Cardiac fibroblast (primary cell): Measurements from ENCODE around the gene TRAF3.

ENCODE experiments used
- DNase-seq, 2 donors: peaks; one replicate each; pipeline versions ENCODE4 v3.0.0 to v3.0.0-alpha.2; 2010; ENCODE audit warnings: low read depth in 2 of 2
- H3K4me3 ChIP-seq, 2 donors: replicated peaks in 1 of 2; 1 replicate in 1 of 2; 2 replicates in 1 of 2; pipeline ENCODE4 v1.5.1; 2011; ENCODE audit warnings: low read depth in 2 of 2, low read length in 2 of 2, mild to moderate bottlenecking in 2 of 2, moderate library complexity in 1 of 2
- TF ChIP-seq, protein P1 (sequence below): IDR thresholded peaks from one replicate; pipeline ENCODE4 v1.5.1; 2011; ENCODE audit warnings: low read depth, mild to moderate bottlenecking, low read length, inconsistent platforms

The TRAF3 gene, protein sequence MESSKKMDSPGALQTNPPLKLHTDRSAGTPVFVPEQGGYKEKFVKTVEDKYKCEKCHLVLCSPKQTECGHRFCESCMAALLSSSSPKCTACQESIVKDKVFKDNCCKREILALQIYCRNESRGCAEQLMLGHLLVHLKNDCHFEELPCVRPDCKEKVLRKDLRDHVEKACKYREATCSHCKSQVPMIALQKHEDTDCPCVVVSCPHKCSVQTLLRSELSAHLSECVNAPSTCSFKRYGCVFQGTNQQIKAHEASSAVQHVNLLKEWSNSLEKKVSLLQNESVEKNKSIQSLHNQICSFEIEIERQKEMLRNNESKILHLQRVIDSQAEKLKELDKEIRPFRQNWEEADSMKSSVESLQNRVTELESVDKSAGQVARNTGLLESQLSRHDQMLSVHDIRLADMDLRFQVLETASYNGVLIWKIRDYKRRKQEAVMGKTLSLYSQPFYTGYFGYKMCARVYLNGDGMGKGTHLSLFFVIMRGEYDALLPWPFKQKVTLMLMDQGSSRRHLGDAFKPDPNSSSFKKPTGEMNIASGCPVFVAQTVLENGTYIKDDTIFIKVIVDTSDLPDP

DNA sequence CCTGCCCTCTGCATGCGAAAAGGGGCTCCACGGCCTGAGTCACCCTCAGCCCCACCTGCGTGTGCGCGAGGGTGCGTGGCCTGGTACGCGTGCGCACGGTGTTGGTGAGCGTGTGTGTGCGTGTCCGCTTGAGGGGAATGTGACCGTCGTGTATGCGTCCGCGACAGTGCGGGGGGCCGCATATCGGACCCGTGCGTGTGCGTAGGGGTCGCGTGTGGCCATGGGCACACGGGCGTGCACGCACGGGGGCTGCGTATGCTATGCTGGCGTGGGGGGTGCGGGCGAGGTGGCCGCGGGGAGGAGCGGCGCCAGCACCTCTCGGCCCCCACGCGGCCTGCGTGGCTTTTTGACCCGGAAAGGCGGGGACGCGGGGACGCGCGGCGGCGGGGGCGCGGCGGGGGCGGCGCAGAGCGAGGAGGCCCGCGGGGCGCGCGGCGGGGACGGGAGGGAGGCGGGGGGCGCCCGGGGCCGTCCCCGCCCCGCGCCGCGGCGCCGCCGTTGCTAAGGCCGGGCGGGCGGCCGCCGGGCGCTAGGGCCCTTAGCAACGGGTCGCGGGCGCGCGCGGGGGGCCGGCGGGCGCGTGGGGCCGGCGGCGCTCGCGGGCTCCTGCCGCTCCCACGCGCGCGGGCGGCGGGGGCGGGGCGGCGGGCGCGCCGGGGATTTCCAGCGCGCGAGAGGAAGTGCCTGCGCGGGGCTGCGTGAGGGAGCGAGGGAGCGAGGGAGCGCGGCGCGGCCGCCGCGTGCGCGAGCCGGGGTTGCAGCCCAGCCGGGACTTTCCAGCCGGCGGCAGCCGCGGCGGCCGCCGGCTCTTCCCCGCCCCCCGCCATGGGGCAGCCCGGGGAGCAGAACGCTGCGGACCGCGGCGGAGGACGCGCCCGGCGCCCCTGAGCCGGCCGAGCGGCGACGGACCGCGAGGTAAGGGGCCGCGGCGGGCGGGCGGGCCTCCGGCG, at the start of gene TRAF3:
Gene TRAF3, plus strand, starts transcription at position 689 of the 950 bp plus-strand sequence. CDS start 92,753 bp downstream, outside the sequence.
- peak within 1 kb of the TSS; percentile 53 to 54 for H3K4me3 ChIP-seq
- DNase-seq = peak; percentile 68 to 78
- TF ChIP-seq, protein P1, sequence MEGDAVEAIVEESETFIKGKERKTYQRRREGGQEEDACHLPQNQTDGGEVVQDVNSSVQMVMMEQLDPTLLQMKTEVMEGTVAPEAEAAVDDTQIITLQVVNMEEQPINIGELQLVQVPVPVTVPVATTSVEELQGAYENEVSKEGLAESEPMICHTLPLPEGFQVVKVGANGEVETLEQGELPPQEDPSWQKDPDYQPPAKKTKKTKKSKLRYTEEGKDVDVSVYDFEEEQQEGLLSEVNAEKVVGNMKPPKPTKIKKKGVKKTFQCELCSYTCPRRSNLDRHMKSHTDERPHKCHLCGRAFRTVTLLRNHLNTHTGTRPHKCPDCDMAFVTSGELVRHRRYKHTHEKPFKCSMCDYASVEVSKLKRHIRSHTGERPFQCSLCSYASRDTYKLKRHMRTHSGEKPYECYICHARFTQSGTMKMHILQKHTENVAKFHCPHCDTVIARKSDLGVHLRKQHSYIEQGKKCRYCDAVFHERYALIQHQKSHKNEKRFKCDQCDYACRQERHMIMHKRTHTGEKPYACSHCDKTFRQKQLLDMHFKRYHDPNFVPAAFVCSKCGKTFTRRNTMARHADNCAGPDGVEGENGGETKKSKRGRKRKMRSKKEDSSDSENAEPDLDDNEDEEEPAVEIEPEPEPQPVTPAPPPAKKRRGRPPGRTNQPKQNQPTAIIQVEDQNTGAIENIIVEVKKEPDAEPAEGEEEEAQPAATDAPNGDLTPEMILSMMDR = no peak

DNA sequence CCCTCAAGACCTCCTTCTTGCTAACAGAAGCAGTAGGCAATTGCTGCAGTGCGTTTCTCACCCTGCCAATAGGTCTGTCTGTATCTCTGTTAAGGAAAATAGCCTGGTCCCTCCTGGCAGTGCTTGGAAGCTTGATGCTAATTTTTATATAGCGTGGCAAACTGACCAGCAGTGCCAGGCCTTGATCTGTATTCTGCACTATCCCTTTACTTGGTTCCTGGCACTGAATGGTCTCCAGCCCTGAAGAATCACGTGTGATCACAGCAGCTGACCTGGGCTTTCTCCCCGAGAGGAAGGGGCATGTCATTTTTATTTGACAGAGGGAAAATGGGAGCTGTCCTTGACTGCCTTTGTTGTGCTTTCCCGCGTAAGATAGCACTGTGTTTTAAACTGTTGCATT, 48.7 kb upstream of the TRAF3 start:
- no peak for DNase-seq
- TF ChIP-seq, protein P1 = no peak
- no peak overlapping the region for H3K4me3 ChIP-seq

DNA sequence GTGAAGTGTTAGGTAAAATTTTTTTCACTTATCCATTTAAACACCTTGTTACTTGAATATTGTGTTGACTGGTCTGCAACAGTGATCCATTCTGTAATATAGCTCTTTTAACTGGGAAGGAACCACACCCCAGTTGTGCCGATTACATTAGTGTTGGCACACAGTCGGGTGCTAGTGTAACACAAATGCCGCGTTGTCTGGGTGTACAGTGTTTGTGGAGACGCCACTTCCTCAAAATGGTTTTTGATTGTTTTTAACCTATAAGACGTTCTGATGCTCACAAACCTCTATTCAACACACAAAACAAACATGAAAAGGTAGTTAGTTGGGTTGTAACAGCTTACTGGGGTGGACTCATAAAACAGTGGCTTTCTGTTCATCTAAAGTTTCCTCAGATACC, 48.0 kb upstream of the TRAF3 start:
- DNase-seq = no peak
- TF ChIP-seq, protein P1 = no peak
- no peak overlapping the region for H3K4me3 ChIP-seq

DNA sequence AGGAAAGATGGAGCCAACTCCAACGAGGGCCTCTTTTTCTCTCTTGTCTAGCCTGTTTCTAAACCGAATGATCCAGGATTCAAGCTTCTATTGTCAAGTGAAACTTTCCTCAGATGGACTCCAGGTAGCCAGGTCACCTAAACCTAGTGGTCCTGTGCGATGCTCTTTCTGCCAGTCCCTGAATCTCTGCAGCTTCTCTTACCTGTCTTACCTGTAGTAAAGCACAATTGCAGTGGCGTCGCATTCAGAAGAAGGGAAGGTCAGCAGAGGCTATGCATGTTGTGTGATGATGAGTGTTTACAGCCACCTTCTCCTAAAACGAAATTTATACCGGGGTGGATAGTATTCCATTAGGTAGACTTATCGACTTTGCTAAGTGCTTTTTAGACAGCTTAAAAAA, 47.4 kb upstream of the TRAF3 start:
- no peak overlapping the region for H3K4me3 ChIP-seq
- TF ChIP-seq, protein P1 = no peak
- DNase-seq = no peak

DNA sequence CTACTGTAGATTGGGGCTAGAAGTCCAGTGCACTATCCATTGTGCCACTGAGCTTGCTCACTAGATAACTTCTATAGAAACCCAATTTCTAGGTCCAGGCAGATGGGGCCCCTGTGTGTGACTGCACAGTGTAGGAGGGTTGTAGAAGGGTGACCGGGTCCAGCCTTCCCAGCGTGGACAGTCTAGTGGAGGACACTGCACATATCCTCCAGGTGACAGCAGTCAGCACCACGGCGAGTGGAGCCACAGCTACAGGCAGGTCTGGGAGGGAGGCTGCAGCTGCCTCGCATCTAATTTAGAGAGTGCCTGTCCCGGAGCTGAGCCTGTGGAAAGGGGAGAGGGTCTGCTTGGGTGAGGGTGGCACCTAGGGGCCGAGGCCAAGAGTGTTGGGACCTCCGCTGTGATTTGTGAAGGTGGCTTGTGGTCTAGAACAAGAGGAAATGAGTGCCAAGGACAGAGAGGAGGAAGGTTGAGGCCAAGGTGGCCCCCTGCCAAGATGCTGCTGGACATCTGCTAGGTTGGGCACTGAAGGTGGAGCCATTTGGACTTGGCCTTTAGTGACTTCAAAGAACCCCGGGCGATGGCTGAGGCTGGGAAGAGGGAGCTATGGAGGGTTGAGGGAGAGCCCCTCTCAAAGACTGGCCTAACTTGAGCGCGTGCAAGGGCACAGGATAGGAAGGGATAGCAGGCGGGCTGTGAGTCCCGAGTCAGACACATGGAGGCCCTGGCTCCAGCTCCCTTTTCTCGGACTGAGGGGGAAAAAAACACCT, 46.0 kb upstream of the TRAF3 start:
- no peak overlapping the region for H3K4me3 ChIP-seq
- TF ChIP-seq, protein P1 = no peak
- no peak for DNase-seq
